Neural cell (in vitro differentiated cells): ENCODE data around the gene ZNF618. TPM values are rescaled to one million over a fixed set of nuclear protein-coding genes. Genes with fewer than 3 reads are reported as not detected.

ENCODE experiments used
- H2AFZ ChIP-seq: fragments of 200-600, 300-800 bp; sonication (generic), shearing (Covaris generic); 2 replicates; pipeline ENCODE4 v1.6.0; 2014; ENCODE audit warnings: low read depth, mild to moderate bottlenecking, antibody characterized with exemption, low read length, moderate library complexity
- H3F3A ChIP-seq: fragments of 200-600 bp; shearing (Covaris generic); 2 replicates; pipeline ENCODE4 v1.6.1; 2016; ENCODE audit warnings: mild to moderate bottlenecking, moderate library complexity, mixed read lengths, antibody characterized with exemption, low read length; ENCODE audit not compliant: insufficient read depth, poor library complexity, severe bottlenecking
- H3K27ac ChIP-seq: fragments of 200-600, 300-800 bp; sonication (generic), shearing (Covaris generic); 2 replicates; pipeline ENCODE4 v1.5.1; 2014; ENCODE audit warnings: mild to moderate bottlenecking, low read length, moderate library complexity
- H3K27me3 ChIP-seq: fragments of 300-800, 200-600 bp; sonication (generic), shearing (Covaris generic); 2 replicates; pipeline ENCODE4 v1.6.0; 2014; ENCODE audit warnings: mild to moderate bottlenecking, low read depth, low read length, moderate library complexity; ENCODE audit not compliant: insufficient read depth
- H3K36me3 ChIP-seq: fragments of 300-800, 200-600 bp; sonication (generic), shearing (Covaris generic); 2 replicates; pipeline ENCODE4 v1.5.1; 2014; ENCODE audit warnings: mild to moderate bottlenecking, antibody characterized with exemption, low read length, moderate library complexity; ENCODE audit not compliant: insufficient read depth
- H3K4me2 ChIP-seq: fragments of 300-800, 200-600 bp; sonication (generic), shearing (Covaris generic); 2 replicates; pipeline ENCODE4 v1.6.0; 2014; ENCODE audit warnings: mild to moderate bottlenecking, low read length
- H3K4me3 ChIP-seq: fragments of 300-800, 200-600 bp; sonication (generic), shearing (Covaris generic); 2 replicates; pipeline ENCODE4 v1.5.1; 2014; ENCODE audit warnings: mild to moderate bottlenecking, low read length, moderate library complexity
- H3K79me2 ChIP-seq: fragments of 200-600 bp; shearing (Covaris generic); replicated peaks from 2 replicates; pipeline ENCODE4 v1.6.0; 2014; ENCODE audit warnings: mild to moderate bottlenecking, low read length, moderate library complexity; ENCODE audit not compliant: insufficient read depth
- H3K9ac ChIP-seq: fragments of 300-800, 200-600 bp; sonication (generic), shearing (Covaris generic); 2 replicates; pipeline ENCODE4 v1.6.1; 2016; ENCODE audit warnings: mild to moderate bottlenecking, low read length, mixed read lengths
- H3K9me2 ChIP-seq: fragments of 200-600 bp; shearing (Covaris generic); 2 replicates; pipeline ENCODE4 v1.6.1; 2016; ENCODE audit warnings: mild to moderate bottlenecking, low read length, mixed read lengths; ENCODE audit not compliant: insufficient read depth
- H3K9me3 ChIP-seq: fragments of 200-600, 300-800 bp; sonication (generic), shearing (Covaris generic); 2 replicates; pipeline ENCODE4 v1.6.1; 2016; ENCODE audit warnings: mild to moderate bottlenecking, mixed run types, low read length, moderate library complexity, mixed read lengths
- H4K20me1 ChIP-seq: fragments of 200-600 bp; shearing (Covaris generic); 2 replicates; pipeline ENCODE4 v1.6.1; 2016; ENCODE audit warnings: mild to moderate bottlenecking, mixed run types; ENCODE audit not compliant: insufficient read depth
- EP300 ChIP-seq: fragments of 450-650 bp; conservative IDR thresholded peaks from 2 replicates; pipeline ENCODE4 v1.6.1; 2014; ENCODE audit warnings: antibody characterized with exemption, mild to moderate bottlenecking, moderate library complexity; ENCODE audit not compliant: poor library complexity, severe bottlenecking
- EZH2 ChIP-seq: fragments of 200-600, 300-800 bp; shearing (Covaris generic), sonication (generic); IDR thresholded peaks from 2 replicates; pipeline ENCODE4 v1.6.1; 2014; ENCODE audit warnings: antibody characterized with exemption, low read length, borderline replicate concordance, mild to moderate bottlenecking; ENCODE audit not compliant: insufficient read depth, poor library complexity, severe bottlenecking
- MXI1 ChIP-seq: fragments of 450-650 bp; conservative IDR thresholded peaks from 2 replicates; pipeline ENCODE4 v1.6.1; 2014; ENCODE audit warnings: antibody characterized with exemption, mild to moderate bottlenecking; ENCODE audit not compliant: poor library complexity, severe bottlenecking
- POLR2AphosphoS5 ChIP-seq: IDR thresholded peaks from 2 replicates; pipeline ENCODE4 v1.6.1; 2012
- RAD21 ChIP-seq: fragments of 450-650 bp; conservative IDR thresholded peaks from 2 replicates; pipeline ENCODE4 v1.6.1; 2014; ENCODE audit warnings: antibody characterized with exemption, mild to moderate bottlenecking, moderate library complexity
- SMC3 ChIP-seq: fragments of 450-650 bp; conservative IDR thresholded peaks from 2 replicates; pipeline ENCODE4 v1.6.1; 2014; ENCODE audit warnings: antibody characterized with exemption, mild to moderate bottlenecking, moderate library complexity; ENCODE audit not compliant: poor library complexity
- TAF1 ChIP-seq: IDR thresholded peaks from 2 replicates; pipeline ENCODE4 v1.6.1; 2012; ENCODE audit warnings: low read depth
- polyA plus RNA-seq: library from polyadenylated mRNA; depleted of rRNA; stranded (reverse); fragments of >200 nt; gene quantifications from 2 replicates; pipeline ENCODE4 v1.2.3, GENCODE V29; 2014
- TF ChIP-seq, protein P1 (sequence below): IDR thresholded peaks from 2 replicates; pipeline ENCODE4 v1.6.1; 2012; ENCODE audit warnings: borderline replicate concordance
- TF ChIP-seq, protein P2 (sequence below): fragments of 450-650 bp; IDR thresholded peaks from 2 replicates; pipeline ENCODE4 v1.5.1; 2014; ENCODE audit warnings: antibody characterized with exemption, mild to moderate bottlenecking, moderate library complexity; ENCODE audit not compliant: poor library complexity, severe bottlenecking

ZNF618 gene
- polyA plus RNA-seq, 1 donor from 2014 or later: 7.1 TPM

DNA sequence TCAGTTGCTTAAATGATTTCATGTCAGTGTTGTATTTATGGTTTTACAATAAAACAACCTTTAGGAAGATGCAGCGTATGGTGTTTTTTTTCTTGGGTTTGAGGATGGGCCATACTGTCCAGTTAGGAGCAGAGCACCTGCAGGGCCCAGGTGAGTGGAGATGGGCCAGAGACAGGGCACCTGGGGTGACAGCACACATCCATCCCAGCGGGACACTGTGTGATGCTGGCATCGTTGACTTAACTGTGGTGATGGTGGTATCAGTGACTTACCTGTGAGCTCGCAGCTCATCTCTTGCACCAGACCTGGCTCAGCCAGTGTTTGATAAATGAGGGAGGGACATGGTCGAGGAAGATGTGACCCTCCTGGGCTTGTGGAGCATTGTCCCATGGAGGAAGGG lies 180.4 kb downstream of the ZNF618 start:
- Histone ChIP-seq H3K4me2 (no peak overlapping the region), H3K27me3 (no peaks in the 10 kb centered on the region), H3K9ac (no peak overlapping the region), H2AFZ (no peak overlapping the region), H3K27ac (no peak overlapping the region), H4K20me1 (no peaks in the 10 kb centered on the region), H3K36me3 (no peaks in the 10 kb centered on the region), H3K9me2 (no peaks in the 10 kb centered on the region), H3K9me3 (no peaks in the 10 kb centered on the region), H3K79me2 (no peaks in the 10 kb centered on the region), H3K4me3 (no peak overlapping the region), H3F3A (no peaks in the 10 kb centered on the region)
- TF ChIP-seq, protein P1, sequence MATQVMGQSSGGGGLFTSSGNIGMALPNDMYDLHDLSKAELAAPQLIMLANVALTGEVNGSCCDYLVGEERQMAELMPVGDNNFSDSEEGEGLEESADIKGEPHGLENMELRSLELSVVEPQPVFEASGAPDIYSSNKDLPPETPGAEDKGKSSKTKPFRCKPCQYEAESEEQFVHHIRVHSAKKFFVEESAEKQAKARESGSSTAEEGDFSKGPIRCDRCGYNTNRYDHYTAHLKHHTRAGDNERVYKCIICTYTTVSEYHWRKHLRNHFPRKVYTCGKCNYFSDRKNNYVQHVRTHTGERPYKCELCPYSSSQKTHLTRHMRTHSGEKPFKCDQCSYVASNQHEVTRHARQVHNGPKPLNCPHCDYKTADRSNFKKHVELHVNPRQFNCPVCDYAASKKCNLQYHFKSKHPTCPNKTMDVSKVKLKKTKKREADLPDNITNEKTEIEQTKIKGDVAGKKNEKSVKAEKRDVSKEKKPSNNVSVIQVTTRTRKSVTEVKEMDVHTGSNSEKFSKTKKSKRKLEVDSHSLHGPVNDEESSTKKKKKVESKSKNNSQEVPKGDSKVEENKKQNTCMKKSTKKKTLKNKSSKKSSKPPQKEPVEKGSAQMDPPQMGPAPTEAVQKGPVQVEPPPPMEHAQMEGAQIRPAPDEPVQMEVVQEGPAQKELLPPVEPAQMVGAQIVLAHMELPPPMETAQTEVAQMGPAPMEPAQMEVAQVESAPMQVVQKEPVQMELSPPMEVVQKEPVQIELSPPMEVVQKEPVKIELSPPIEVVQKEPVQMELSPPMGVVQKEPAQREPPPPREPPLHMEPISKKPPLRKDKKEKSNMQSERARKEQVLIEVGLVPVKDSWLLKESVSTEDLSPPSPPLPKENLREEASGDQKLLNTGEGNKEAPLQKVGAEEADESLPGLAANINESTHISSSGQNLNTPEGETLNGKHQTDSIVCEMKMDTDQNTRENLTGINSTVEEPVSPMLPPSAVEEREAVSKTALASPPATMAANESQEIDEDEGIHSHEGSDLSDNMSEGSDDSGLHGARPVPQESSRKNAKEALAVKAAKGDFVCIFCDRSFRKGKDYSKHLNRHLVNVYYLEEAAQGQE: no peak

DNA sequence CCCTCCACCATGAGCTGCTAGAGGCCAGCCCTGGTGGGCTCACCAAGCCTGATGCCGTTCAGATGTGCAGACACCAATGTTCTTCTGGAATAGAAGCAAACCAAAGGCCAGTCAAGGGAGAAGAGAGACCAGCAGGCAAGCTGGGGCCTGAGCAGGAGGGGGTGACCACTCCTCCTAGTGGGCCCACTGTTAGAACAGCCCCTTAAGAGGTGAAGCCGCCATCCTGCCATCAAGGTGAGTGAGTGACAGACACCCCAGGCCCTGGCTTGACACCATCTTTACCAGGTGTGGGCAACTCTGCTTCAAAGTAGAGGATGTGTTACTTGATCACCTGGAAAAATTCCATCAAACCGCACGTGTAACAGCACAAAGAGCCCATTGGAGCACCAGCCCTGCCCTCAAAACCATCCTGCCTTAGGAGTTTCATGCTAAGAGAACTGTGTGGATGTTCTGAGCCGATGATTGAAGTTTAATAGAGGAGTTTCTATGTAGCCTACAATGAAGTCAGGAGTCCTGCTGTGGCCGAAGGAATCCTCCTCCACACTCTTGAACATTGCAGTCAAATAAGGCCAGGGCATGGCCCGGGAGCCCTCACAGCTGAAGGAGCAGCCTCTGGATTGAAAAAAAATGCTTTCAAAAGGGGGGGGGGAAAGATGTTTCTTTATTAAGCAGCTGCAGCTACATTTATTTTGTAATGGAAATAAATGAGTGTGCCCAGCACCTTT lies 181.2 kb downstream of the ZNF618 start:
- H3K27ac ChIP-seq: no peak overlapping the region
- H3K79me2 ChIP-seq: no peaks in the 10 kb centered on the region
- H3K9me3 ChIP-seq: no peaks in the 10 kb centered on the region
- H4K20me1 ChIP-seq: no peaks in the 10 kb centered on the region
- H3K4me2 ChIP-seq: no peak overlapping the region
- no peak overlapping the region for H3K4me3 ChIP-seq
- no peak overlapping the region for H3K9ac ChIP-seq
- no peaks in the 10 kb centered on the region for H3K27me3 ChIP-seq
- TF ChIP-seq RAD21: no peak
- TF ChIP-seq SMC3: no peak
- TF ChIP-seq, protein P1: no peak
- TF ChIP-seq EP300: no peak
- TF ChIP-seq TAF1: no peak
- TF ChIP-seq, protein P2, sequence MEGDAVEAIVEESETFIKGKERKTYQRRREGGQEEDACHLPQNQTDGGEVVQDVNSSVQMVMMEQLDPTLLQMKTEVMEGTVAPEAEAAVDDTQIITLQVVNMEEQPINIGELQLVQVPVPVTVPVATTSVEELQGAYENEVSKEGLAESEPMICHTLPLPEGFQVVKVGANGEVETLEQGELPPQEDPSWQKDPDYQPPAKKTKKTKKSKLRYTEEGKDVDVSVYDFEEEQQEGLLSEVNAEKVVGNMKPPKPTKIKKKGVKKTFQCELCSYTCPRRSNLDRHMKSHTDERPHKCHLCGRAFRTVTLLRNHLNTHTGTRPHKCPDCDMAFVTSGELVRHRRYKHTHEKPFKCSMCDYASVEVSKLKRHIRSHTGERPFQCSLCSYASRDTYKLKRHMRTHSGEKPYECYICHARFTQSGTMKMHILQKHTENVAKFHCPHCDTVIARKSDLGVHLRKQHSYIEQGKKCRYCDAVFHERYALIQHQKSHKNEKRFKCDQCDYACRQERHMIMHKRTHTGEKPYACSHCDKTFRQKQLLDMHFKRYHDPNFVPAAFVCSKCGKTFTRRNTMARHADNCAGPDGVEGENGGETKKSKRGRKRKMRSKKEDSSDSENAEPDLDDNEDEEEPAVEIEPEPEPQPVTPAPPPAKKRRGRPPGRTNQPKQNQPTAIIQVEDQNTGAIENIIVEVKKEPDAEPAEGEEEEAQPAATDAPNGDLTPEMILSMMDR: no peak
- no peak for TF ChIP-seq MXI1
- no peak for TF ChIP-seq EZH2
- TF ChIP-seq POLR2AphosphoS5: no peak
- no peak overlapping the region for H2AFZ ChIP-seq
- H3K36me3 ChIP-seq: no peaks in the 10 kb centered on the region
- H3F3A ChIP-seq: no peaks in the 10 kb centered on the region
- H3K9me2 ChIP-seq: no peaks in the 10 kb centered on the region
